Heart left ventricle (tissue), 16 donors: ENCODE measurements around the gene ALK. TPM values are rescaled to one million over a fixed set of nuclear protein-coding genes. Genes with fewer than 3 reads are reported as not detected.

Experiments used
- ATAC-seq, 4 donors: fragments of 200-7000 bp; cut with Tn5 transposase; one replicate each; pipeline ENCODE4 v1.9.1; 2020 to 2022; ENCODE audit warnings: moderate library complexity in 4 of 4, mild to moderate bottlenecking in 3 of 4, moderate number of reproducible peaks in 1 of 4
- DNase-seq, 5 donors: peaks; one replicate each; pipeline ENCODE4 v3.0.0-alpha.2; 2020
- H3K27ac ChIP-seq, 12 donors: fragments of 200-600 bp; sonication (generic) in 4 of 12; one replicate each; pipeline versions ENCODE4 v1.5.0 to v1.8.0; 2016 to 2022; ENCODE audit warnings: mild to moderate bottlenecking in 2 of 12
- H3K27me3 ChIP-seq, 9 donors: fragments of 200-600 bp; sonication (generic) in 2 of 9; one replicate each; pipeline versions ENCODE4 v1.5.1 to v1.8.0; 2016 to 2022; ENCODE audit warnings: mild to moderate bottlenecking in 3 of 9
- H3K36me3 ChIP-seq, 9 donors: fragments of 200-600 bp; sonication (generic) in 2 of 9; one replicate each; pipeline versions ENCODE4 v1.5.0 to v1.8.0; 2018 to 2022; ENCODE audit warnings: mild to moderate bottlenecking in 2 of 9
- H3K4me1 ChIP-seq, 12 donors: fragments of 200-600 bp; sonication (generic) in 4 of 12; one replicate each; pipeline versions ENCODE4 v1.5.0 to v1.8.0; 2016 to 2022; ENCODE audit warnings: mild to moderate bottlenecking in 3 of 12
- H3K4me3 ChIP-seq, 12 donors: fragments of 200-600 bp; sonication (generic) in 4 of 12; one replicate each; pipeline versions ENCODE4 v1.5.0 to v1.8.0; 2017 to 2022; ENCODE audit warnings: mild to moderate bottlenecking in 9 of 12, moderate library complexity in 4 of 12
- H3K9me3 ChIP-seq, 12 donors: fragments of 200-600 bp; sonication (generic) in 4 of 12; one replicate each; pipeline versions ENCODE4 v1.5.0 to v1.8.0; 2016 to 2022; ENCODE audit warnings: mild to moderate bottlenecking in 1 of 12
- CTCF ChIP-seq, 12 donors: fragments of 200-600 bp; sonication (generic) in 4 of 12; IDR thresholded peaks; one replicate each; pipeline versions ENCODE4 v1.5.0 to v1.8.0; 2018 to 2022; ENCODE audit warnings: antibody characterized with exemption in 12 of 12, mild to moderate bottlenecking in 5 of 12
- POLR2A ChIP-seq, 2 donors: fragments of 450-650 bp; IDR thresholded peaks; one replicate each; pipeline ENCODE4 v1.6.1; 2017; ENCODE audit warnings: antibody characterized with exemption in 2 of 2, mild to moderate bottlenecking in 2 of 2, moderate library complexity in 2 of 2
- WGBS, 4 donors: extraction: QIAGEN DNeasy Blood & Tissue Kit in 2 of 4; methylation state at CpG; one replicate each; pipeline versions ENCODE4 v1.1.5 to v1.1.7; 2013 to 2018; 5-methylcytosine and 5-hydroxymethylcytosine counted together
- intact Hi-C, 10 donors: fragments of 100-400 bp; cut with DNase I; formaldehyde crosslinking; loops; one replicate each; pipeline versions ENCODE4 v1.11.1 to v1.14.2; 2022
- polyA plus RNA-seq, 2 donors: library from polyadenylated mRNA; stranded (reverse); fragments of 200-250 nt; gene quantifications; one replicate each; pipeline ENCODE4 v1.2.3, GENCODE V29; 2013
- total RNA-seq, 9 donors: library from RNA; depleted of rRNA in 2 of 9; stranded (reverse); fragments of >200 nt in 2 of 9; fragmentation: NEBNext Ultra II Directional in 3 of 9; extraction: Animal tissue kit (Norgen Biotek cat#: 25700) in 3 of 9; gene quantifications; one replicate each; pipeline versions ENCODE4 v1.1.0 to v1.2.4, GENCODE V29; 2016 to 2023
- donor health status: ischemic (EF 13 %, LVEDD 7.1; RV severe dilation, severe dysfunction).
- donor health status: healthy with polysubstance abuse.
- donor health status: DM: no; HTN: yes; CAD: no.
- donor health status: DM: no; HTN: no; CAD: no.
- donor health status: ischemic (EF 25% LVEDD 6.9; RV normal size, moderate dysfunction).
- donor health status: ischemic (EF 25% LVEDD 5.7; RV mildly dilated, moderate dysfunction).
- donor health status: healthy.
- donor health status: DM: yes; HTN: yes; CAD: no.
- donor health status: ischemic (EF 35%, LVEDD 5.7; RV mildly dilated, moderate dysfunction).
- donor health status: nonischemic (EF 11% LVEDD 7.7; RV severe dilation, severe dysfunction).
- donor health status: DM: yes; HTN: yes; CAD: no.
- donor health status: PGD.
- donor health status: ischemic (EF 29% LVEDD 5.4; RV normal size, mild dysfunction).
- donor health status: nonischemic (EF 23%, LVEDD 6.1; RV moderate dilation, normal function).

ALK gene
- total and polyA plus RNA-seq, 11 donors = 0.05 to 0.50 (median 0.13) TPM; not detected in 5

DNA sequence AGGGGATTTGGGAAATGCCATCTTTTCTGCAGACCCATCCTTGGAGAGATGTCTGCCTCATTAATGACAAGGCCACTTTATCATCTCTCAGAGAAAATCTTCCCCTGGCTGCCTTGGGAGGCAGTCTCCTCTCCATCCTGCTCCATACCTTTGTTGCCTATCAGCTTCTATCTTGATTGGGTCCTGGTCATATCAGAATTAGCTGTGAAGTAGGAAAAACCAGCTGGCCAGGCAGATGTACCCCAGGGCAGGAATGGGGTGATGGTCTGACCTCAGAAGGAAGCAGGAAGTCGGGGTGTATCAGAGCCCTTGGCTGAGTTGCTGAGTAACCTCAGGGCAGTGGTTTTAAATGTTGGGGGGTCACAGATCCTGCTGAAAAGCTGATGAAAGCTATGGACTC is 41.3 kb downstream of the ALK start:
- Histone ChIP-seq H3K4me3 (no peak overlapping the region), H3K27ac (no peak overlapping the region), H3K27me3 (peaks cover 0 to 18% (median 0%) of the 10 kb centered on the region in 9 donors), H3K36me3 (no peaks in the 10 kb centered on the region), H3K4me1 (no peaks in the 10 kb centered on the region), H3K9me3 (peaks cover 0 to 8% (median 2%) of the 10 kb centered on the region in 12 donors)
- TF ChIP-seq POLR2A (IDR thresholded peaks at IDR 0.05) = no peak
- no peak for TF ChIP-seq CTCF (IDR thresholded peaks at IDR 0.05)
- DNase-seq (no peak), ATAC-seq (no peak)
- WGBS, 4 donors = 40 to 64% (median 55%) methylated on average over 1 of the region's 1 CpG
- intact Hi-C loops = no loop called here

- Histone ChIP-seq H3K27ac (no peak overlapping the region), H3K4me1 (no peaks in the 10 kb centered on the region), H3K27me3 (peaks cover 0 to 18% (median 0%) of the 10 kb centered on the region in 9 donors), H3K9me3 (peaks cover 0 to 4% (median 0%) of the 10 kb centered on the region in 12 donors), H3K36me3 (no peaks in the 10 kb centered on the region), H3K4me3 (no peak overlapping the region)
- no peak for TF ChIP-seq CTCF (IDR thresholded peaks at IDR 0.05)
- TF ChIP-seq POLR2A (IDR thresholded peaks at IDR 0.05) = no peak
- 28 to 44% (median 41%) methylated on average over 2 of the region's 2 CpGs for WGBS, 4 donors
- no peak for DNase-seq
- intact Hi-C loops = no loop called here
- no peak for ATAC-seq
Observed at GRCh38 chr2:29879456-29879855, 41.9 kb downstream of the ALK start.

DNA sequence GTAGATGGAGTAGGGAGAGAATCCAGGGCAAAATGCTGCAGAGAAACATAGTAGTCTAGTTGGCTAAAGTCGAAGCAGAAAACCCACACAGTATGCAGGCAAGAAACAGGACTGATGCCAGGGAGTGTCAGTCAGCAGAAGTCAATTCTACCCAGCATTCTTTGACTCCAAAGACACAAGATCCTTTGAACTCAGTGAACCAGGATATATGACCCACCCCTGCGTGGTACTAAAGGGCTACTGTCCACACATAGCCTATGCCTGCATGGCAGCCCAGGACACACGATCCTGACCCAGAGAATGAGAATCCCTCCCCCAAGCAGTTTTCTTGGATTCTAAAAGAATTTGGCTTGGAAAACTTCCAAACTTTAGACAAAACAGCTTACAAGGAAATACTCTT is 42.5 kb downstream of the ALK start:
- no peak for DNase-seq
- TF ChIP-seq CTCF (IDR thresholded peaks at IDR 0.05) (no peak), POLR2A (IDR thresholded peaks at IDR 0.05) (no peak)
- H3K4me3 ChIP-seq = no peak overlapping the region
- H3K27me3 ChIP-seq = peaks cover 0 to 18% (median 0%) of the 10 kb centered on the region in 9 donors
- no peaks in the 10 kb centered on the region for H3K9me3 ChIP-seq
- H3K27ac ChIP-seq = no peak overlapping the region
- no peaks in the 10 kb centered on the region for H3K36me3 ChIP-seq
- intact Hi-C loops = no loop called here
- WGBS, 4 donors = 49 to 63% (median 54%) methylated on average over 3 of the region's 3 CpGs
- ATAC-seq = no peak
- H3K4me1 ChIP-seq = no peaks in the 10 kb centered on the region

- no peak for ATAC-seq
- H3K27ac ChIP-seq = no peak overlapping the region
- H3K4me1 ChIP-seq = no peaks in the 10 kb centered on the region
- WGBS, 4 donors = 87 to 99% (median 95%) methylated on average over 4 of the region's 4 CpGs
- TF ChIP-seq POLR2A (IDR thresholded peaks at IDR 0.05) (no peak), CTCF (IDR thresholded peaks at IDR 0.05) (no peak)
- peaks cover 0 to 13% (median 0%) of the 10 kb centered on the region in 9 donors for H3K27me3 ChIP-seq
- no peak for DNase-seq
- H3K36me3 ChIP-seq = no peaks in the 10 kb centered on the region
- H3K4me3 ChIP-seq = no peak overlapping the region
- intact Hi-C loops = no loop called here
- H3K9me3 ChIP-seq = no peaks in the 10 kb centered on the region
Observed at GRCh38 chr2:29876374-29876773, 45.0 kb downstream of the ALK start.
